ENCODE measurements around the gene NARS2.
"Not testable (repeated sequence)": the region's sequence is repeated elsewhere in the genome, so short reads cannot be mapped to it uniquely, and the experiment has no call there.

NARS2 gene

GRCh38 chr11:78472905-78473304, 101.8 kb downstream of the NARS2 start:
- no peak for DNase-seq

DNA sequence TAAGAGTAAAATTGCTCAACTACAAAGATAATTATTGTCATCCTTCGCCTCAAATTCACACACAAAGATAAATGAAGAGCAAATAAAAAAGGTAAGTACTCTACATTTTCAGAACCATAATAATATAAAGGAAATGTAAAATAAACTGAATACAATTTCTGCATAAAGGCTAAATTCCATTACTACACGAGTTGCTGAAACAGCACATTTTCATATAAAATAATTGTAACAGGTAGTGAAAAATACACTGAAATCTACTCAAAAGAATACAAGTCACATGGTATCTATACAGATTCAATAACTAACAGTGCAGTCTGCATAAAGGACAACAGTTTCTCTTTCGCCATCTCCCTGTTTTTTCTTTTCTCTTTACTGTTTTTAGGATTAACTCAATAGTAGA, 102.3 kb downstream of the NARS2 start:
- DNase-seq, result no peak

DNA sequence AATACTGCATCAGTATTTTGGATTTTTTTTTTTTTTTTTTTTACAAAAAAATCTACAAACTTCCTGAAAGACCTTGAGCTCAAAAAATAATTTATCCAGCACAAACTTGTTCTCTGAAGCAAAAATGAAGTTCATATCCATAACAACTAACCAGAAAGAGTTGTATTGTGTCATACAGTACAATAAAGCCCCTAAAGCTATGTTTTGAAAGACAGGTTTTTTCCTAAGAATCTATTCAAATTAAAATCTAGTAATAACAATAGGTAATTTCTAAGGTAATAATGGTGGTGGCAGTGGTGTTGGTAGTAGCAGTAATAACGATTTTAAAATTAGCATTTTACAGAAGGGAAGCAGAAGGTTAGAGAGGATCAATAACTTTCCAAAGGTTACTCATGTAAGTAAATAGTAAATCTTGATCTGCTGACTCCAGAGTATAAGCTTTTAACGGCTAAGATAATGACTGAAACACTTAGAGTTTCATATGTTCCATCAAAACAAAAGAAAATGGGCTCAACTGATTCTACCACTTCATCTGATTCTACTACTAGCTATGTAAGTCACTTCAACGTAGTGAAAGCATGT, 103.7 kb downstream of the NARS2 start:
- DNase-seq, result no peak

- DNase-seq, result no peak
These were observed 104.8 kb downstream of the NARS2 start for GRCh38 chr11:78469896-78470295.

- no peak for DNase-seq
These were observed 106.7 kb downstream of the NARS2 start for GRCh38 chr11:78467931-78468330.

DNA sequence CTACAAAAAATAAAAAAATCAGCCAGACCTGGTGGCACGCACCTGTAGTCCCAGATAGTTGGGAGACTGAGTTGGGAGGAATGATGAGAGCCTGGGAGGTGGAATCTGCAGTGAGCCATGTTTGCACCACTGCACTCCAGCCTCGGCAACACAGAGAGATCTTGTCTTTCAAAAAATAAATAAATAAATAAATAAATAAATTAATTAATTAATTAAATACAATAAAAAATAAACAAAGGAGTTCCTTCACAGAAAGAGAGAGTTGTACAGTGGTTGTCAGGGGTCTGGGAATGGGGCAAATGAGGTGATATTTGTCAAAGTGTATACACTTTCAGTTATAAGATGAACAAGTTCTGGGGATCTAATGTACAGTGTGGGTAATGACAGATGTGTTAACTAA, 107.3 kb downstream of the NARS2 start:
- DNase-seq, result no peak

- DNase-seq, result peak; percentile 12 to 57
These were observed 109.3 kb downstream of the NARS2 start for GRCh38 chr11:78465169-78465942.

GRCh38 chr11:78464787-78465168, 109.9 kb downstream of the NARS2 start:
- not testable (repeated sequence) for DNase-seq

DNA sequence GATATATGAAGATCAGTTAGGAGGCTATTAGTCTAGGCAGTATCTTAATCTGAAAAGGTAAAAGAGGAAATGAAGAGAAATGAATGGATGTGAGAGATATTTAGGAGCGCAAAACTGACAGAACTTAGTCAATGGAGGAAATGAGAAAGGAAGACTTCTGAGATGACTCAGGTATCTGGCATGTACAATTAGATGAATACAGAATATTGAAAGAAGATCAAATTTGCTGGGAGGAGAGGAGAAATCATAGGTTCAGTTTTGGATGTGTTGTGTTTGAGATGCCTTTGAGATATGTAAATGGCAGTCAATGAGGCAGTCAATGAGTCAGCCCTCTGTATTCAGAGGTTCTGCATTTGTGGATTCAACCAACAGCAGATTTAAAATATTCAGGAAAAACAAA, 114.2 kb downstream of the NARS2 start:
- DNase-seq, result no peak

DNA sequence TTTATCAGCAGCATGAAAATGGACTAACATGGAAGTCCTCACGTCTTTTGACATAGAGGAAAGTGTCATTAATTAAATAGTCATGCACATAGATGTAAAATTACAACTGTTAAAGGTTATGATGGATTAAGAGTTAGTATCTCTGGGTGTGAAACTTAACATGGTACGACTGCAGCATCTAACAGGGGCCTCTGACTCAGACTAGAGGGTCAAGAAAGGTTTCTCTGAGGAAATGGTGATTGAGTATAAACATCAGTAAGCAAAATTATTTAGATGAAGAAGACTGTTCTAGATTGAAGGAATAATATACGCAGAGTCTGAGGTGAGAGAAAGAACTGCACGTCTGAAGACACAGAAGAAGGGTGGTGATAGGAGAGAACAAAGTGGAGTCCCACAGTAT, 114.9 kb downstream of the NARS2 start:
- DNase-seq, result no peak

DNA sequence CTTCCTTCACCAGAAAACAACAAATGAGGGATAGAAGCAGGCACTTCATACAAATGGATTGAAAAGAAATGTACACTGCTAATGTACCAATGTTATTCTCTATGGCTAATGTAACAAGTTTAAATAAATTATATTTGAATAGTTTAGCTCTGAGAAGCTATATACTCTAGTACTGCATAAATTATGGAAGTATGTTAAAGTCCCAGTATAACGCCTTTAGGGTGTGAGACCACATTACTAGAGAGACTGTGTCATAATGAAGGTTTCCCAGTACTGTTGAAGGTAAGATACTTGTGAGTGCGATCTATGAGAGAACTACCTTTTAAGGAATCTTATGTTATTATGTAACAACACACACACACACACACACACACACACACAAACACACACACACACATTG, 117.2 kb downstream of the NARS2 start:
- no peak for DNase-seq

DNA sequence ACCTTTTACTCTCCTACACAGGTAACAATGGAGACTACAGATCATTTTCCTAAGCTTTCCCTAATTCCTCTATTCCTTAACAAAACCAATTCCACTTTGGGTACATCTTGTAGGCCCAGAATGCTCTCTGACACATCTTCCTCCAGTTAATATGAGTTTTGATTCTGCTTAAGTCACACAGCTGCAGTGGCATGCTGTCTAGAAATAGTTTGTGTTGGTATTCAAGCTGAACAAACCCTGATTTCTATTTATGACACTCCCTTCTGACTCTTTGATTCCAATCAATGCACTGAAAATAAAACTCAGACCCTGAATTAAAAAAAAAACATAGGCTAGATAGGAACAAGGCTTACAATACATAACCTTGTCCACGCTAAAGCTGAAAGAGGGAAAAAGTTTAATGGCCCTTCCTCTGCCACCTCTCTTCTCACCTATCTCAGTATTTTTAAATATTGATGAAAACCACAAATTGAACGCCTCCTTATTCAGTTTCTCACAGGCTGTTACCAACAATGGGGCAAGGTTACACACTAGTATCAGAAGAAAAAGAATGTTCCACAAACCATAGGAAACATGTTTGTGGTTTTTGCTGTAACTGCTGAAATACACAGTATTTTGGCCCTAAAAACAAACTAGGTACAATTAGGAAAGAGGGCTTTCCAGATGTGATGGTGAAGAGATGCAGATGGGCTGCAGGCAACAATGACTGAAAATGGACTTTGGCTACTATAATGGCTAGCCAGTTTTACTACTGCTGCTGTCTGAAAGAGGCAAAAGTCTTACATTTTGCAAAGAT, 121.3 kb downstream of the NARS2 start:
- no peak for DNase-seq

DNA sequence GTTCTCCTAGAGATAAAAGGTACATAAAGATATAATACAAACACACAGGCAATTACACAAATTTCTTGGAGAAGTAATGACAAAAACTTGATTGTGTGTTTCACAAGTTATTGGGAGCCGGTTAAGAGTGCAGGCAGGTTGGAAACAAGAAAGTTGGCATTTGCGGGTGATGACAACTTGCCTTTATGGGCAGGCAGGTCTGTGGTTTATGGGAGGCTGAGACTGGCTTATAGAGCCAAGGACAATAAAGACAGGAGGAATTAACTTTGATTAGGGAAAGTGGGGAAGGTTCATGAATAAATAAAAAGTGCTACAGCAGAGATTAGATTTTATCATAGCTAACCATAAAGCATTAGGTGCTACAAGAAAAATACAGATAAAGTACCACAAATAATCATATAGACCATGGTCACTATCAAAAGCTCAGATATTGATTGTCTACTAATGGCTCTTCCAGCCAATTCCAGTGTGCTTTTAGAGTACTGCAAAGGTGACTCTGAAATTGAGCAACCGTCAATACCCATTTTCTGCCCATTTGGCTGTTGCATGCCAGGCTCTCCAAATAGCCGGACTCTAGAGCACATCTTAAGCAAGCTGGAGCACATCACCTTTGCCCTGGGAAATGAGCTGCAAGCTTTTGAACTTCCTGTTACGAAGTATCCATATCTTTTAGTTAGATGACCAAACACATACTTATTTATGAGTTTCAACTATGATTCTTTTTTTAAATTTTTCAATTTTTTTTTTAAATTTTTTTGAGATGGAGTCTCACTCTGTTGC, 123.1 kb downstream of the NARS2 start:
- DNase-seq, result no peak

- no peak for DNase-seq
These were observed 123.8 kb downstream of the NARS2 start for GRCh38 chr11:78450866-78451265.

DNA sequence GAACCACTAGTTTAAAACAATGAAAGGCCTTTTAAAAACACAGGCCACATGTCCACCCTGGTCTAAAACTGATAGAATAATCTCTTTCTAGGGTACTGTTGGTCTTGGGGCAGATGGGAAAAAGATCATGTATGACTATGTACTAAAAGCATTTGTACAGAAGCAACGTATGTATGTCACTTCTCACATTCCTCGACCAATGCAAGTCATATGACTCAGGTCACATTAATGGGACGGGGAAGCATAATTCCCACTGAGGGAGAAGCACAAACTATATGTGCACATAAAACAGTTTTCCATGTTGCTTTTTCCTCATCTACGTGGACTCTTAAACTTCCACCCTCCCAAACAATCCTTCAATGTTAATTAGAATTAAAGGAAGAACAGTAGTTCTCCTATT, 124.8 kb downstream of the NARS2 start:
- DNase-seq, result no peak

GRCh38 chr11:78446210-78446609, 128.5 kb downstream of the NARS2 start:
- DNase-seq, result no peak

DNA sequence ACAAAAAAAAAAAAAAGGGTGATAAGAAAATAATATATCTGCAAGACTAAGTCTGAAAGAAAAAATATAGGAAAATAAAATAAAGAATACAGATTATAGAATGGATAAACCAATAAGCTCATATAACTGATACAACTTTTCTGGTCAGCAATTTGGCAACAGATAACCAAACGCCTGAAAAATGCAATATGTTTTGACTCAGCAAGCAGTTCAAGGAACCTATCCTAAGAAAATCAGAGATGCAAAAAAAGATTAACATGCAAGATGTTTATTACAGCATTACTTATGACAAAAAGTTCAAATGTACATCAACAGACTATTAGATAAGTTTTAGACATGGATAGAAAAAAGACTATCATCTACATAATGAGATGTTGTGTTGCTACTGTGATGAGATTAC, 129.9 kb downstream of the NARS2 start:
- no peak for DNase-seq

DNA sequence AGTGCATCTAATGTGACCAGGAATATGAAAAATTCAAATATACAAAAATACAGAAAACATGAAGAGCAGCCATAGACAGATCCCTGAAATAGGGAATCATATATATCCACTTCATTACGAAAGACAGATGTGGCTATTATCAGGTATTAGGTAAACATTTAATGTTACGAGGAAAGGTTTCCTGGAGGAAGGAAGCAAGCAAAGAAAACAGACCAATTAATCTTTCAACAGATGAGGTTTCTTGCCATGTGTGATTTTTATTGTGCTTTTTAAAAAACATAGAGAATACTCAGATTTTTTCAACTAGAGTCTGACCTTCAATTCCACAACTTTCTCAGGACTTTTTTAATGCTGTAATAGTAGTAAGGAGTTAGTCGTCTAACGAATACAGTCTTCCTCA, 132.7 kb downstream of the NARS2 start:
- DNase-seq, result no peak

DNA sequence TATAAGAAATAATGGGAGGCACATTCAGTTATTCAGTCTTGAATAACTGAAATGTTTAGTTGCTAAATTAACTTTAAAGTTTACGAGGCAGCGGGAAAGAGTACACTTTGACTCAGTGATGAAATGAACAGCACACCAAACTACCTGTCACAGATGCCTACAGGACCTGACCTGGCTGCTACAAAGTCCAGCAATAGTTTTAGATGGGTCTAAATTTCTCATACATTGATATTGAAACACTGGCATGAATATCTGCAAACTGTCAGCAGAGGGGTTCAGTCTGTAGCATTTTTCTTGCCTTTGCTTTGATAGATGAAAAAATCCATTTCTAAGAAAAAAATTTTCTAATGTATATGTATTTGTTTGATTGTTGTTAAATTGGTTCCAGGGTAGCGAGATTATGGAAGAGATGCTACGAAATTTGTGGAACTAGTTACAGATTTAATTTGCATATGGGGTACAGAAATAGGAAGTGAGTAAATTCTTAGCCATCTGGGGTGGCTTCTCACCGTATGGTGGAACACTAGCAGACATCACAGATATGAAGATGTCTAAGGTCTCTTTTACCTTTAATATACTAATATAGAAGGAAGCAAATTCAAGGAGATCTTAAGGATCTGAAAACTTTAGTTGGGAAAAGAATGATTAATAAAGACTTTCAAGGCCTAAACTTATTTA, 136.2 kb downstream of the NARS2 start:
- DNase-seq, result no peak

GRCh38 chr11:78432956-78433355, 141.7 kb downstream of the NARS2 start:
- DNase-seq, result no peak

DNA sequence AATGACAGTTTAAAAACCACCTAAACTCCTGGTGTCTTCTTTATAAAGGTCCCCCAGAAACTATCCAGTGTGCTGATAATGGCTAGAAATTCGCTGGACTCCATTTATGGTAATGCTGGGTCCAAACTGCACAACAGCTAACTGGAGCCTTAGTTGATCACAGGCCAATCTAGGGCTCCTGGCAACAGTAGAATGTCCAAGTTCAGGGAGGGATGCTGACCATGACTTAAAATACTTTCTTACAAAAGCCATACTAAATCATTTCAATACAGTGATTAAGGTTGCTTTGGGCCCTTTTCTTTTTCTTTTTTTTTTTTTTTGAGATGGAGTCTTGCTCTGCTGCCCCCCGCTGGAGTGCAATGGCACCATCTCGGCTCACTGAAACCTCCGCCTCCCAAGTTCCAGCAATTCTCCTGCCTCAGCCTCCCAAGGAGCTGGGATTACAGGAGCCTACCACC, 142.6 kb downstream of the NARS2 start:
- DNase-seq, result no peak

- DNase-seq, result no peak
These were observed 145.0 kb downstream of the NARS2 start for GRCh38 chr11:78429660-78430059.

DNA sequence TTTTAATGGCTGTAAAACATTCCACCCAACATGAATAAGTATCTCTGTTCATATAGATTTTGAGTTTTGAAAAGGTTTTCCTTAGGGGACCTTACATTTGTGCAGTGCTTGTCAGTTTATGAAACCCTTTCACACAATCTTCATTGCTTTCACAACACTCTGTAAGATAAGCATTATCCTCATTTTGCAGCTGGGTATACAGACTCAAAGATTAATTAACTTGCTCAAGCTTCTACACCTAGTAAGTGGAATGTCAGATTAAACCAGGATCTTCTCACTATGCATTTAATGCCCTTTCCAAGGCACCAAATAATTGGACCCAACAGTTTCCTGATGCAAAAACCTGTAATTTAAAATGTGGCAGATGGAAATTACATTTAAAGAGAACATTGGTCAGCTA, 145.5 kb downstream of the NARS2 start:
- DNase-seq, result no peak
